Measurements from ENCODE around the gene TMEM271. TPM values are rescaled to one million over a fixed set of nuclear protein-coding genes. Genes with fewer than 3 reads are reported as not detected.
"Not testable (repeated sequence)": the region's sequence is repeated elsewhere in the genome, so short reads cannot be mapped to it uniquely, and the experiment has no call there.

TMEM271 gene
- total RNA-seq, 2 donors from 2014 or later = not detected

GRCh38 chr4:561426-561825 lies 14.7 kb downstream of the TMEM271 start:
- H3K36me3 ChIP-seq = no peaks in the 10 kb centered on the region
- ATAC-seq (ENCODE audit: insufficient number of reproducible peaks, low FRiP score, low read depth) = no peak
- H3K9me3 ChIP-seq = no peaks in the 10 kb centered on the region
- no peak for DNase-seq (ENCODE audit: low spot score)
- H3K27me3 ChIP-seq (replicated peaks; ENCODE audit: insufficient read depth) = no peaks in the 10 kb centered on the region
- no peak for TF ChIP-seq CTCF (IDR thresholded peaks at IDR 0.05)
- H3K27ac ChIP-seq = no peak overlapping the region
- no peaks in the 10 kb centered on the region for H3K4me1 ChIP-seq (ENCODE audit: control insufficient read depth in 1 of 2, low read depth in 2 of 2)
- H3K4me3 ChIP-seq = no peak overlapping the region

GRCh38 chr4:560731-561291 lies 15.3 kb downstream of the TMEM271 start:
- no peaks in the 10 kb centered on the region for H3K4me1 ChIP-seq (ENCODE audit: control insufficient read depth in 1 of 2, low read depth in 2 of 2)
- TF ChIP-seq CTCF (IDR thresholded peaks at IDR 0.05) = no peak
- no peak for DNase-seq (ENCODE audit: low spot score)
- no peaks in the 10 kb centered on the region for H3K36me3 ChIP-seq
- H3K27ac ChIP-seq = no peak overlapping the region
- H3K9me3 ChIP-seq = no peaks in the 10 kb centered on the region
- ATAC-seq (ENCODE audit: insufficient number of reproducible peaks, low FRiP score, low read depth) = no peak
- H3K4me3 ChIP-seq = no peak overlapping the region
- no peaks in the 10 kb centered on the region for H3K27me3 ChIP-seq (replicated peaks; ENCODE audit: insufficient read depth)

GRCh38 chr4:560061-560460 lies 16.0 kb downstream of the TMEM271 start:
- Histone ChIP-seq H3K4me1 (ENCODE audit: control insufficient read depth in 1 of 2, low read depth in 2 of 2) (no peaks in the 10 kb centered on the region), H3K4me3 (no peak overlapping the region), H3K27me3 (replicated peaks; ENCODE audit: insufficient read depth) (no peaks in the 10 kb centered on the region), H3K9me3 (no peaks in the 10 kb centered on the region), H3K27ac (no peak overlapping the region), H3K36me3 (no peaks in the 10 kb centered on the region)
- no peak for TF ChIP-seq CTCF (IDR thresholded peaks at IDR 0.05)
- no peak for DNase-seq (ENCODE audit: low spot score)
- ATAC-seq (ENCODE audit: insufficient number of reproducible peaks, low FRiP score, low read depth) = no peak

GRCh38 chr4:555566-556275 lies 20.4 kb downstream of the TMEM271 start:
- TF ChIP-seq CTCF (IDR thresholded peaks at IDR 0.05) = no peak
- no peak for ATAC-seq (ENCODE audit: insufficient number of reproducible peaks, low FRiP score, low read depth)
- DNase-seq (ENCODE audit: low spot score) = no peak
- no peaks in the 10 kb centered on the region for H3K4me1 ChIP-seq (ENCODE audit: control insufficient read depth in 1 of 2, low read depth in 2 of 2)
- no peaks in the 10 kb centered on the region for H3K36me3 ChIP-seq
- H3K27ac ChIP-seq = no peak overlapping the region
- H3K4me3 ChIP-seq = no peak overlapping the region
- H3K27me3 ChIP-seq (replicated peaks; ENCODE audit: insufficient read depth) = no peaks in the 10 kb centered on the region
- H3K9me3 ChIP-seq = no peaks in the 10 kb centered on the region

GRCh38 chr4:554793-555320 lies 21.2 kb downstream of the TMEM271 start:
- H3K9me3 ChIP-seq; H3K27me3 ChIP-seq (replicated peaks; ENCODE audit: insufficient read depth); H3K36me3 ChIP-seq; DNase-seq (ENCODE audit: low spot score); ATAC-seq (ENCODE audit: insufficient number of reproducible peaks, low FRiP score, low read depth); H3K4me3 ChIP-seq; H3K27ac ChIP-seq; H3K4me1 ChIP-seq (ENCODE audit: control insufficient read depth in 1 of 2, low read depth in 2 of 2): not testable (repeated sequence)

All from thoracic aorta (tissue), 2 donors.